Neural crest cell (in vitro differentiated cells): Measurements from ENCODE around the gene SMO. TPM values are rescaled to one million over a fixed set of nuclear protein-coding genes. Genes with fewer than 3 reads are reported as not detected.

Source experiments
- DNase-seq: peaks from one replicate; pipeline ENCODE4 v3.0.0; 2021; ENCODE audit warnings: low read depth, mixed read lengths, low spot score
- H3K27ac Mint-ChIP-seq: one replicate; pipeline ENCODE4 v1.8.0; 2021; ENCODE audit warnings: mild to moderate bottlenecking, mixed read lengths; ENCODE audit not compliant: unreplicated experiment
- H3K27me3 Mint-ChIP-seq: 2 replicates; pipeline ENCODE4 v1.8.0; 2021; ENCODE audit warnings: low read depth, mild to moderate bottlenecking, mixed read lengths
- H3K36me3 Mint-ChIP-seq: 2 replicates; pipeline ENCODE4 v1.8.0; 2021; ENCODE audit warnings: low read depth, mild to moderate bottlenecking, mixed read lengths
- H3K4me1 Mint-ChIP-seq: 2 replicates; pipeline ENCODE4 v1.8.0; 2021; ENCODE audit warnings: mixed read lengths
- H3K4me3 Mint-ChIP-seq: one replicate; pipeline ENCODE4 v1.8.0; 2021; ENCODE audit warnings: mild to moderate bottlenecking, mixed read lengths
- H3K9me3 Mint-ChIP-seq: 2 replicates; pipeline ENCODE4 v1.8.0; 2021; ENCODE audit warnings: mixed read lengths
- total RNA-seq: library from RNA; stranded (reverse); gene quantifications from 2 replicates; pipeline ENCODE4 v1.2.1, GENCODE V29; 2021
- TF ChIP-seq, protein P1 (sequence below): fragments of 200-600 bp; sonication (generic); conservative IDR thresholded peaks from 2 replicates; pipeline ENCODE4 v1.5.0; 2021; ENCODE audit warnings: antibody characterized with exemption, mild to moderate bottlenecking

SMO gene
- total RNA-seq, 1 donor from 2014 or later = 119 TPM

DNA sequence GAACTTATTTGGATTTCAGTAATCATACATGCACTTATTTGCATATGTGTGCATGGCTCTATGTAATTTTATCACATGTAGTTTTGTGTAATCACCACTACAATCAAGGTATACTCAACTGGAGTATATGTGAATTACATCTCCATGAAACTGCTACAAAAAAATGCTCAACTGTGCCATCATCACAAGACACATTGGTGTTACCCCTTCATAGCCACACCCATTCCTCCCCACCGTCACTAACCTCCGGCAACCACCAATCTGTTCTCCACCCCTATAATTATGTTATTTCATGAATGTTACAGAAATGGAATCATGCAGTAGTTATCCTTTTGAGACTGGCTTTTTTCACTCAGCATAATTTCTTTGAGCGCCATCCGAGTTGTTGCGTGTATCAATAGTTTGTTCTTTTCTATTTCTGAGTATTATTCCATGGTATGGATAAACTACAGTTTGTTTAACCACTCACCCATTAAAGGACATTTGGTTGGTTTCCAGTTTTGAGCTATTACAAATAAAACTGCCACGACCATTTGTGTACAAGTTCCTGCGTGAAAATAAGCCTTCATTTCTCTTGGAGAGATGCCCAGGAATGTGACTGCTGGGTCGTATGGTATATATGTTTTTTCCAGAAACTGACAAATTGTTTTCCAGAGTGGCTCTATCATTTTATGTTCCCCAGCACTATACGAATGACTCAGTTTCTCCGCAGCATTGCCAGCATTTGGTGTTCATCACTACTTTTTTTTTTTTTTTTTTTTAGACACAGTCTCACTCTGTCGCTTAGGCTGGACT is 11.3 kb upstream of the SMO start:
- Mint-ChIP-seq H3K4me3 (no peak overlapping the region), H3K36me3 (no peaks in the 10 kb centered on the region), H3K4me1 (no peaks in the 10 kb centered on the region), H3K27me3 (peaks cover 8% of the 10 kb centered on the region), H3K27ac (no peak overlapping the region), H3K9me3 (peaks cover 4% of the 10 kb centered on the region)
- no peak for DNase-seq
- TF ChIP-seq, protein P1, sequence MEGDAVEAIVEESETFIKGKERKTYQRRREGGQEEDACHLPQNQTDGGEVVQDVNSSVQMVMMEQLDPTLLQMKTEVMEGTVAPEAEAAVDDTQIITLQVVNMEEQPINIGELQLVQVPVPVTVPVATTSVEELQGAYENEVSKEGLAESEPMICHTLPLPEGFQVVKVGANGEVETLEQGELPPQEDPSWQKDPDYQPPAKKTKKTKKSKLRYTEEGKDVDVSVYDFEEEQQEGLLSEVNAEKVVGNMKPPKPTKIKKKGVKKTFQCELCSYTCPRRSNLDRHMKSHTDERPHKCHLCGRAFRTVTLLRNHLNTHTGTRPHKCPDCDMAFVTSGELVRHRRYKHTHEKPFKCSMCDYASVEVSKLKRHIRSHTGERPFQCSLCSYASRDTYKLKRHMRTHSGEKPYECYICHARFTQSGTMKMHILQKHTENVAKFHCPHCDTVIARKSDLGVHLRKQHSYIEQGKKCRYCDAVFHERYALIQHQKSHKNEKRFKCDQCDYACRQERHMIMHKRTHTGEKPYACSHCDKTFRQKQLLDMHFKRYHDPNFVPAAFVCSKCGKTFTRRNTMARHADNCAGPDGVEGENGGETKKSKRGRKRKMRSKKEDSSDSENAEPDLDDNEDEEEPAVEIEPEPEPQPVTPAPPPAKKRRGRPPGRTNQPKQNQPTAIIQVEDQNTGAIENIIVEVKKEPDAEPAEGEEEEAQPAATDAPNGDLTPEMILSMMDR = no peak

- no peaks in the 10 kb centered on the region for H3K27me3 Mint-ChIP-seq
- H3K4me3 Mint-ChIP-seq = peak overlapping the region; percentile 23
- DNase-seq = no peak
- TF ChIP-seq, protein P1 = no peak
- no peak overlapping the region for H3K27ac Mint-ChIP-seq
- H3K9me3 Mint-ChIP-seq = peaks cover 4% of the 10 kb centered on the region
- peaks cover 16% of the 10 kb centered on the region for H3K4me1 Mint-ChIP-seq
- no peaks in the 10 kb centered on the region for H3K36me3 Mint-ChIP-seq
Observed at GRCh38 chr7:129184981-129185670, 3.3 kb upstream of the SMO start.

GRCh38 chr7:129186749-129187260 is 1.6 kb upstream of the SMO start:
- DNase-seq = no peak
- peak overlapping the region; percentile 86 for H3K4me3 Mint-ChIP-seq
- H3K9me3 Mint-ChIP-seq = no peaks in the 10 kb centered on the region

GRCh38 chr7:129187681-129188371 is 607 bp upstream of the SMO start:
- no peak for DNase-seq
- Mint-ChIP-seq H3K27me3 (no peaks in the 10 kb centered on the region), H3K36me3 (peaks cover 10% of the 10 kb centered on the region), H3K27ac (peak overlapping the region; percentile 86), H3K9me3 (no peaks in the 10 kb centered on the region), H3K4me3 (peak overlapping the region; percentile 86), H3K4me1 (peaks cover 37% of the 10 kb centered on the region)
- TF ChIP-seq, protein P1 = no peak

More at GRCh38 chr7:129186749-129187260, 1.6 kb upstream of the SMO start:
- peaks cover 3% of the 10 kb centered on the region for H3K36me3 Mint-ChIP-seq
- H3K4me1 Mint-ChIP-seq = peaks cover 31% of the 10 kb centered on the region
- H3K27me3 Mint-ChIP-seq = no peaks in the 10 kb centered on the region
- H3K27ac Mint-ChIP-seq = no peak overlapping the region
- TF ChIP-seq, protein P1 = no peak

- no peaks in the 10 kb centered on the region for H3K27me3 Mint-ChIP-seq
- TF ChIP-seq, protein P1 = no peak
- peak; percentile 30 for DNase-seq
Observed at GRCh38 chr7:129188892-129189660, 643 bp downstream of the SMO start.

More at GRCh38 chr7:129188892-129189660, 643 bp downstream of the SMO start:
- H3K9me3 Mint-ChIP-seq = no peaks in the 10 kb centered on the region
- peaks cover 13% of the 10 kb centered on the region for H3K36me3 Mint-ChIP-seq
- peak overlapping the region; percentile 95 for H3K4me3 Mint-ChIP-seq
- H3K27ac Mint-ChIP-seq = peak overlapping the region; percentile 95
- peaks cover 37% of the 10 kb centered on the region for H3K4me1 Mint-ChIP-seq
